Vagina (tissue), 2 donors: ENCODE data around the gene RBMX. TPM values are rescaled to one million over a fixed set of nuclear protein-coding genes. Genes with fewer than 3 reads are reported as not detected.
"Not testable (repeated sequence)": the region's sequence is repeated elsewhere in the genome, so short reads cannot be mapped to it uniquely, and the experiment has no call there.

Experiments used
- DNase-seq, 2 donors: peaks; one replicate each; pipeline ENCODE4 v3.0.0-alpha.2; 2017; ENCODE audit errors: extremely low spot score in 2 of 2
- H3K27ac ChIP-seq: fragments of 200-600 bp; sonication (generic); one replicate; pipeline ENCODE4 v1.5.1; 2019
- H3K27me3 ChIP-seq: fragments of 200-600 bp; sonication (generic); one replicate; pipeline ENCODE4 v1.5.1; 2019
- H3K36me3 ChIP-seq, 2 donors: fragments of 200-600 bp; sonication (generic); one replicate each; pipeline ENCODE4 v1.5.1; 2017 to 2019
- H3K4me1 ChIP-seq: fragments of 200-600 bp; sonication (generic); one replicate; pipeline ENCODE4 v1.5.1; 2019
- H3K4me3 ChIP-seq, 2 donors: fragments of 200-600 bp; sonication (generic); 1 replicate in 1 of 2; 2 replicates in 1 of 2; pipeline ENCODE4 v1.5.1; 2016 to 2019
- H3K9me3 ChIP-seq: fragments of 200-600 bp; sonication (generic); one replicate; pipeline ENCODE4 v1.5.1; 2019
- CTCF ChIP-seq, 3 experiments: fragments of 450-650 bp in 2 of 3; fragments of 200-600 bp in 1 of 3; sonication (generic) in 1 of 3; IDR thresholded peaks; one replicate each; pipeline ENCODE4 v1.5.1; 2017 to 2019; ENCODE audit warnings: antibody characterized with exemption in 3 of 3, mild to moderate bottlenecking in 2 of 3, moderate library complexity in 2 of 3
- POLR2A ChIP-seq, 2 donors: fragments of 450-650 bp; IDR thresholded peaks; one replicate each; pipeline ENCODE4 v1.6.1; 2017; ENCODE audit warnings: antibody characterized with exemption in 2 of 2, mild to moderate bottlenecking in 2 of 2, moderate library complexity in 2 of 2
- POLR2AphosphoS5 ChIP-seq, 2 donors: sonication (generic); formaldehyde crosslinking; IDR thresholded peaks; one replicate each; pipeline ENCODE4 v1.9.0; 2017; ENCODE audit warnings: antibody characterized with exemption in 2 of 2, mild to moderate bottlenecking in 2 of 2, low read depth in 1 of 2; ENCODE audit not compliant: insufficient read depth in 1 of 2
- intact Hi-C: fragments of 100-400 bp; cut with DNase I; formaldehyde crosslinking; loops from one replicate; pipeline ENCODE4 v1.15.1; 2023
- total RNA-seq: library from RNA; depleted of rRNA; stranded (reverse); fragments of >200 nt; gene quantifications from one replicate; pipeline ENCODE4 v1.2.3, GENCODE V29; 2016

RBMX gene
- total RNA-seq, 1 donor from 2014 or later = 193 TPM

GRCh38 chrX:136880003-136880451 is 498 bp downstream of the RBMX start:
- Histone ChIP-seq H3K4me1 (peaks cover 6% of the 10 kb centered on the region), H3K36me3 (peaks cover 5 to 26% of the 10 kb centered on the region in 2 donors), H3K27me3 (no peaks in the 10 kb centered on the region), H3K9me3 (no peaks in the 10 kb centered on the region), H3K4me3 (peak overlapping the region; percentile 62 to 66), H3K27ac (peak overlapping the region; percentile 93)
- no peak for TF ChIP-seq POLR2A (IDR thresholded peaks at IDR 0.05)
- TF ChIP-seq POLR2AphosphoS5 (IDR thresholded peaks at IDR 0.05; ENCODE audit: insufficient read depth in 1 of 2, low read depth in 1 of 2) = no peak
- DNase-seq = no peak
- intact Hi-C loops = no loop called here

- Histone ChIP-seq H3K36me3 (peaks cover 5 to 28% of the 10 kb centered on the region in 2 donors), H3K27ac (peak overlapping the region; percentile 93), H3K4me1 (peaks cover 6% of the 10 kb centered on the region), H3K4me3 (peak overlapping the region; percentile 62 to 66), H3K27me3 (no peaks in the 10 kb centered on the region), H3K9me3 (no peaks in the 10 kb centered on the region)
- DNase-seq = no peak
- intact Hi-C loops = no loop called here
- no peak for TF ChIP-seq CTCF (IDR thresholded peaks at IDR 0.05)
- TF ChIP-seq POLR2A (IDR thresholded peaks at IDR 0.05) = no peak
- TF ChIP-seq POLR2AphosphoS5 (IDR thresholded peaks at IDR 0.05; ENCODE audit: insufficient read depth in 1 of 2, low read depth in 1 of 2) = no peak
These were observed 1.4 kb downstream of the RBMX start for GRCh38 chrX:136879001-136879687.

GRCh38 chrX:136878423-136878822 is 2.1 kb downstream of the RBMX start:
- no peak for DNase-seq
- Histone ChIP-seq H3K36me3 (peaks cover 5 to 28% of the 10 kb centered on the region in 2 donors), H3K9me3 (no peaks in the 10 kb centered on the region), H3K4me3 (peak overlapping the region; percentile 62 to 66), H3K27me3 (no peaks in the 10 kb centered on the region), H3K4me1 (peaks cover 6% of the 10 kb centered on the region), H3K27ac (peak overlapping the region; percentile 93)
- intact Hi-C loops = no loop called here
- TF ChIP-seq POLR2AphosphoS5 (IDR thresholded peaks at IDR 0.05; ENCODE audit: insufficient read depth in 1 of 2, low read depth in 1 of 2) = no peak
- TF ChIP-seq POLR2A (IDR thresholded peaks at IDR 0.05) = no peak
- no peak for TF ChIP-seq CTCF (IDR thresholded peaks at IDR 0.05)

GRCh38 chrX:136874114-136874513 is 6.4 kb downstream of the RBMX start:
- H3K9me3 ChIP-seq, intact Hi-C loops, H3K27me3 ChIP-seq, H3K4me3 ChIP-seq, H3K4me1 ChIP-seq, H3K27ac ChIP-seq, DNase-seq: not testable (repeated sequence)
- H3K36me3 ChIP-seq = peaks cover 5 to 37% of the 10 kb centered on the region in 2 donors

- H3K9me3 ChIP-seq = not testable (repeated sequence)
These were observed 7.3 kb downstream of the RBMX start for GRCh38 chrX:136873210-136873609.

GRCh38 chrX:136872091-136872700 is 8.3 kb downstream of the RBMX start:
- H3K27ac ChIP-seq = no peak overlapping the region
- H3K4me3 ChIP-seq = no peak overlapping the region
- H3K36me3 ChIP-seq = peaks cover 5 to 36% of the 10 kb centered on the region in 2 donors
- intact Hi-C loops = no loop called here
- H3K27me3 ChIP-seq = no peaks in the 10 kb centered on the region
- no peaks in the 10 kb centered on the region for H3K9me3 ChIP-seq
- no peak for DNase-seq
- no peak for TF ChIP-seq CTCF (IDR thresholded peaks at IDR 0.05)
- TF ChIP-seq POLR2AphosphoS5 (IDR thresholded peaks at IDR 0.05; ENCODE audit: insufficient read depth in 1 of 2, low read depth in 1 of 2) = no peak
- no peak for TF ChIP-seq POLR2A (IDR thresholded peaks at IDR 0.05)
- H3K4me1 ChIP-seq = no peaks in the 10 kb centered on the region

More at GRCh38 chrX:136873210-136873609, 7.3 kb downstream of the RBMX start:
- H3K27ac ChIP-seq, DNase-seq, H3K4me3 ChIP-seq, intact Hi-C loops, H3K4me1 ChIP-seq, H3K27me3 ChIP-seq: not testable (repeated sequence)
- H3K36me3 ChIP-seq = peaks cover 5 to 42% of the 10 kb centered on the region in 2 donors
